Dermis blood vessel endothelial cell (primary cell): ENCODE data around the gene ST3GAL6. TPM values are rescaled to one million over a fixed set of nuclear protein-coding genes. Genes with fewer than 3 reads are reported as not detected.
"Not testable (repeated sequence)": the region's sequence is repeated elsewhere in the genome, so short reads cannot be mapped to it uniquely, and the experiment has no call there.

ENCODE experiments used
- DNase-seq: peaks from one replicate; pipeline ENCODE4 v3.0.0; 2010
- total RNA-seq: library from RNA; depleted of rRNA; stranded (reverse); fragments of >200 nt; gene quantifications from 2 replicates; pipeline ENCODE4 v1.2.3, GENCODE V29; 2014

ST3GAL6 gene
- total RNA-seq, 1 donor from 2014 or later = 30.1 TPM

GRCh38 chr3:98807011-98807410 is 43.9 kb downstream of the ST3GAL6 start:
- peak; percentile 29 for DNase-seq

- no peak for DNase-seq
These were observed 44.4 kb downstream of the ST3GAL6 start for GRCh38 chr3:98807561-98807960.

GRCh38 chr3:98808071-98808470 is 44.9 kb downstream of the ST3GAL6 start:
- no peak for DNase-seq

DNA sequence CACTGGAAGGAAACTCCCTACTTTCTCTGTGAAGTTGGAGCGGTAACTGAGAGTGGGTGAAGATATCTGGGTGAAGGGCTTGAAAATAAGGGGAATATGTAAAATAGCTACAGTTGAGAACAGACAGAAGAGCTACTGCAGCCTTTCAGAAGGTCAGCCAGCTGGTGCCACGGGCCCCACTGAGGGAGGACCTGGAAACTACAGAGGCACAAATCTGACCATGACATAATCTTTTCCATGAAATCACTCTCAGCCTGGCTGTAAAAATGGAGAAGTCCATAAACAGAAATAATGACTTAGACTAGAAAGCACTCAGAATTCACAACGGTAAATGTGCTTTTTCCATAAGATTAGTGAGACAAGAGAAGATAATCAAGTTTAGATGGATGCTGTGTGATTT is 46.4 kb downstream of the ST3GAL6 start:
- peak; percentile 38 for DNase-seq

- DNase-seq = no peak
These were observed 47.9 kb downstream of the ST3GAL6 start for GRCh38 chr3:98811048-98811447.

DNA sequence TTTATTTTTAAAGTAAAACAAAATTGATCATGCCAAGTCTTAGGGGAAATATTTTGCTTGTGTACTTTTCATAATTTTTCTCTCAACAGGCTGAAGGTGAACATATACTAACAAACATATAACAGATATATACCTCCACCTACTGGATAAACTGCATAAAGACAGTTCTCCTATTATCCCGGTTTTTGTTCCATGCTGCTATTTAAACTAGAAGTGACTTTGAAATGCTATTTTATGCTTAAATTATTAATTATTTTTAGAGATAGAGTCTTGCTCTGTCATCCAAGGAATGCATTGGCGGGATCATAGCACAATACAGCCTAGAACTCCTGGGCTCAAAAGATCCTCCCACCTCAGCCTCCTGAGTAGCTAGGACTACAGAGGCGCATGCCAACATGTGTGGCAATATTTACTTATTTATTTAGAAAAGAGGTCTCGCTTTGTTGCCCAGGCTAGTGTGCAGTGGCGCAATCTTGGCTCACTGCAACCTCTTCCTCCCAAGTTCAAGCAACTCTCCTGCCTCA is 49.8 kb downstream of the ST3GAL6 start:
- peak; percentile 61 for DNase-seq

- DNase-seq = peak; percentile 46
These were observed 51.8 kb downstream of the ST3GAL6 start for GRCh38 chr3:98814817-98815420.

DNA sequence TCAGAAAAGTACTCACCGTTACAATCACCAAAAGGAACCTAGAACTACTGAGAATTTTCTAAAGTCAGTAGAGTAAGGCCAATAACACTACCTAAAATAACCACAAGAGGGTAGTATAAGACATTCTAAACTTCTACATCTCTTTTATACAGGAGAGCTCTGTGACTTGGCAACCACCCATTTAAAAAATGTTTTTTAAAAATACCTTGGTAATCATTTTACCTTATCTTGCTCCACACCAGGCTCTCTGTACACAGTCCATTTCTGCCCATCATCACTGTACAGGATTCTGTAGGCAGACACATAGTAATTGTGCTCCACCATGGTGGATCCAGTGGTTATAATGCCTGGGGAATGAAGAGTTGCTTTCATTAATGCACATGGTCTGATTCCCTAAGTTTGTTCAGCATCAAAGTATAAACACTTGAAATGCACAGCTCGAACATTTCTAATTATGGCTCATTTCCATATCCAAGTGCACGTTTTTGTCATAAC is 54.5 kb downstream of the ST3GAL6 start:
- DNase-seq = peak; percentile 72

DNA sequence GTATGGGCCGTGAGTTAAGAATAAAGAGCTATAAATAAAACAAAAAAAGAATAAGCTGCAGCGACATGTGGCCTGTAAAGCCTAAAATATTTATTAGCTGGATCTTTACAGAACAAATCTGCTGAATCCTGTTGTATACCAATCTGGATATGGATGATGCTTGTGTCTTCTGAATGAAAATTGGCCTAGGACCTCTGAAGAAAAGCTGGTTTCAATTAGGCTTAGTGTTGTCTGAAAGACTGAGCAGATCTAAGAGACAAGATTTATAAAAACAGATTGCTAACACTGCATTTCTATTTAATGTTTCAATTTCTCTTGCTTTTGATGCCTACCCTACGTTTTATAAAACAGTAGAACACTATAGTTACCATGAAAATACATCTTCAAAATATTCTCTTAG is 57.9 kb downstream of the ST3GAL6 start:
- DNase-seq = no peak

- peak; percentile 31 for DNase-seq
These were observed 60.7 kb downstream of the ST3GAL6 start for GRCh38 chr3:98823791-98824190.

DNA sequence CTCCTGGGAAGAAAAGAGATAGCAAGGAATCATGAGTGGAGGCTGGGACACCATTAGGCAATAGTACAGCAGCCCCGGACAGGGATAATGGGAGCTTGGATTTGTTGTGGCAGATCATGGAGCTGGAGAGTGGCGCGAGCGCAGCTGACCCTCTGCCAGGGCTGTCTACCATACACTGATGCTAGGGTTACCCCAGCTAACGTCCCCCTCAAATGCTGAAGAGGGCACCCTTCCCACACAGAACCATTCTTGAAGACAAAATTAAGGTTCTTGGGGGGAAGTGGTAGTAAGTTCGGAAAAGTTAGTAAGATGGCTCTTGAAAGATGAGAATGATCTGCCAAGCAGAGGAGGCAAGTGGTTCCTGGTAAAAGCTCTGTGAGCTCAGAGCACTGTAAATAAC is 61.1 kb downstream of the ST3GAL6 start:
- peak; percentile 41 for DNase-seq

- no peak for DNase-seq
These were observed 63.0 kb downstream of the ST3GAL6 start for GRCh38 chr3:98826126-98826525.

DNA sequence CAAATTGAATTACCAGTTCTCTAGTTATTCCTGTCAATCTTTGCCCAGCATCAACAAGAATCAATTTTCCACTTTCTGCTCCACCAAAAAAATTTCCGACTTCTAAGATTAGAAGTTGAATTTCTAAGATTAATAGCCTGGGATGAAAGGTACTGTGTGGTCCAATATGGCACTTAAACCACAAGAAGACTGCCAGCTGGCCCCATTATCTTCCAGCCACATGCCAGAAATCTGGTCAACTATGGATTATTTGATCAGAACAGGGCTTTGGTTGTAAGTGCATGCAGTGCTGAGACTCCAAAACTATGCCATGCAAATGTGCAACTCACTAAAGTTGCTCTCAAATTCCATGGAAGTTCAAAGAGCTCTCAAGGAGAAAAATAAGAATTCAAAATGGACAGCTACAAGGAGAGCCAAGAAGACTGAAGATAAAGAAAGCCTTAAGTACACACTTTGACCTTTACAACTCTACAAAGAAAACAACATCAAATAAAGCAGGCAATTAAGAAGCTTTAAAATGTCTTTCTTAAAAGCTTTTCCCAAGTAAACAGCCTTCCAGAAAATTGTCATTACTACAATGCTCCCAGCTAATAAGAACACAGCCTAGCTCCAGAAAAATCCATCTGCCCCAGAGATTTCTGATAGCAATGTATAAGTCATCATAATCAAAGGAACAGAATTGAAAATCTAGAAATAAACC is 64.2 kb downstream of the ST3GAL6 start:
- DNase-seq = no peak

DNA sequence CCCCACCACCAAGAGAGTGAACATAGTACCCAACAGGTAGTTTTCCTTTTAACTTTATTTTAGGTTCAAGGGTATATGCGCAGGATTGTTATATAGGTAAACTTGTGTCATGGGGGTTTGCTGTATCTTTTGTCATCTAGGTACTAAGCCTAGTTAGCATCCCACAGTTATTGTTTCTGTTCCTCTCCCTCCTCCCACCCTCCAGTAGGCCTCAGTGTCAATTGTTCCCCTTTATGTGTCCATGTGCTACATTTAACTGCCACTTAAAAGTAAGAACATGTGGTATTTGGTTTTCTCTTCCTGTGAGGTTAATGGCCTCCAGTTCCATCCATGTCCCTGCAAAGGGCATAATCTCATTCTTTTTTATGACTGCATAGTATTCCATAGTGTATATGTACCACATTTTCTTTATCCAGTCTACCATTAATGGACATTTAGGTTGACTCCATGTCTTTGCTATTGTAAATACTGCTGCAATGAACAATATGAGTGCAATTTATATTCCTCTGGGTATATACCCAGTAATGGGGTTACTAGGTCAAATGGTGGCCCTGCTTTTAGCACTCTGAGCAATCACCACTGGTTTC is 66.2 kb downstream of the ST3GAL6 start:
- no peak for DNase-seq

DNA sequence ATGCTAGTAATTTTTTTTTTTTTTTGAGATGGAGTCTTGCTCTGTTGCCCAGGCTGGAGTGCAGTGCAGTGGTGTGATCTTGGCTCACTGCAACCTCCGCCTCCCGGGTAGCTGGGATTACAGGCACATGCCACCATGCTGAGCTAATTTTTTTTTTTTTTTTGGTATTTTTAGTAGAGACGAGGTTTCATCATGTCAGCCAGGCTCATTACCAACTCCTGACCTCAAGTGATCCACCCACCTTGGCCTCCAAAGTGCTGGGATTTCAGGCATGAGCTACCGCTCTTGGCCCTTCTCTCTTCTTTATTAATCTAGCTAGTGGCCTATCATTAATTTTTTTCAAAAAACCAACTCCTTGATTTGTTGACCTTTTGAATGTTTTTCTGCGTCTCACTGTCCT is 67.9 kb downstream of the ST3GAL6 start:
- DNase-seq = not testable (repeated sequence)

DNA sequence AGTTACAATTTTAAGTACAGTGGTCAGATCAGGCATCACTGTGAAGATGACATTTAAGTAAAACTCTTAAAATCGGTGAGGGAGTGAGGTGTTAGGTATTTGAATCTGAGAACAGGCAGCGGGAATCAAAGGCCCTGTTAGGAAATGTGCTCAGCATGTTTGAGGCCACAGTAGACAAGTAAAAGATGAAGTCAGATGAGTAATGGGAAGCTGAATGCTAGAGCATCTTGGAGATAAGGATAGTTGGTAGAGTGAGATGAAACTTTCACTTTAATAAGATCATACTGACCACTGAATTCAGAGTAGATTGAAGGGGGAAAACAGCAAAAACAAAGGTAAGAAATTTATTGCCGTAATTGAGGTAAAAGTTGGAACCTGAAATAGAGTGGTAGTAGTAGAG is 76.7 kb downstream of the ST3GAL6 start:
- no peak for DNase-seq

DNA sequence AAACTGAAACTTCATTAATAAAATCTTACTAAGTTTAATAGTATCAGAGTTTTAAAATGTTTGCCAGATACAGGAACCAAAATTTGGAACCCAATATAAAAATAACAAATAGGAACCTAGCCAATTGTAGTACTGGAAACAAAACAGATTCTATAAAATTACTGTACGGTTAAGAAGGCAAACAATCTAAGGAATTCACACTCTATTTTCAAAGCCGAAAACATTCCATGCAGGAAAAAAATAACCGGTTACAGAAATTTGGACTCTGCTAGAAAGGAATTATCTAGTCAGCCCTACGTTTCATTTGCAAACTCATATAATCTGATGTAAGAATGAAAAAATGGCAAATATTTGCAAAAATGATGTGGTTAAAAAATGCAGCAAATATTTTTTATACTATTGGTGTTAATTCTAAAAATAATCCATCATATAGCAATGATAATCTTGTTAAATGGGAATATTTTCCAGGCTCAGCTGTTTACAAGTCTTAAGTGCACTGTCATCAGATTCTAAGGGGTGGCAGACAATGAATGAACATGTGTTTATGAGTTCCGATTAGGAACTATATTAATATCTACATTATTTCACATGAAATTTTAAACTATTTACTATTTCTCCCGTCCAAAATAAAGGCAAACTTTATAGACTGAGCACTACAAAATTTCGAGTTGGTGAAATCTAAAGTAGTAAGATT is 80.3 kb downstream of the ST3GAL6 start:
- no peak for DNase-seq

Other genes with a start within 250 kb of the ST3GAL6 start
- 153 and 260 TPM in 2 replicates for gene CLDND1, start 240.4 kb upstream of the ST3GAL6 start, total RNA-seq
- not detected in 2 replicates for gene GPR15, start 231.4 kb upstream of the ST3GAL6 start, total RNA-seq
- 26.0 and 33.2 TPM in 2 replicates for gene CPOX, start 169.7 kb upstream of the ST3GAL6 start, total RNA-seq
- gene DCBLD2, start 138.4 kb downstream of the ST3GAL6 start, total RNA-seq = 19.6 and 23.4 TPM in 2 replicates